ENCODE data around the gene FKBP1A. TPM values are rescaled to one million over a fixed set of nuclear protein-coding genes. Genes with fewer than 3 reads are reported as not detected.

The FKBP1A gene
- total RNA-seq, 1 donor from 2014 or later: 952 TPM

GRCh38 chr20:1327827-1328679, 64.8 kb downstream of the FKBP1A start:
- peaks cover 9% of the 10 kb centered on the region for H3K27me3 Mint-ChIP-seq (ENCODE audit: unreplicated experiment)
- TF ChIP-seq, protein P1, sequence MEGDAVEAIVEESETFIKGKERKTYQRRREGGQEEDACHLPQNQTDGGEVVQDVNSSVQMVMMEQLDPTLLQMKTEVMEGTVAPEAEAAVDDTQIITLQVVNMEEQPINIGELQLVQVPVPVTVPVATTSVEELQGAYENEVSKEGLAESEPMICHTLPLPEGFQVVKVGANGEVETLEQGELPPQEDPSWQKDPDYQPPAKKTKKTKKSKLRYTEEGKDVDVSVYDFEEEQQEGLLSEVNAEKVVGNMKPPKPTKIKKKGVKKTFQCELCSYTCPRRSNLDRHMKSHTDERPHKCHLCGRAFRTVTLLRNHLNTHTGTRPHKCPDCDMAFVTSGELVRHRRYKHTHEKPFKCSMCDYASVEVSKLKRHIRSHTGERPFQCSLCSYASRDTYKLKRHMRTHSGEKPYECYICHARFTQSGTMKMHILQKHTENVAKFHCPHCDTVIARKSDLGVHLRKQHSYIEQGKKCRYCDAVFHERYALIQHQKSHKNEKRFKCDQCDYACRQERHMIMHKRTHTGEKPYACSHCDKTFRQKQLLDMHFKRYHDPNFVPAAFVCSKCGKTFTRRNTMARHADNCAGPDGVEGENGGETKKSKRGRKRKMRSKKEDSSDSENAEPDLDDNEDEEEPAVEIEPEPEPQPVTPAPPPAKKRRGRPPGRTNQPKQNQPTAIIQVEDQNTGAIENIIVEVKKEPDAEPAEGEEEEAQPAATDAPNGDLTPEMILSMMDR (IDR thresholded peaks at IDR 0.05; ENCODE audit: unreplicated experiment): no peak
- peaks cover 32% of the 10 kb centered on the region for H3K4me1 Mint-ChIP-seq (ENCODE audit: unreplicated experiment)
- no peak for DNase-seq (ENCODE audit: low spot score)
- no peak overlapping the region for H3K4me3 Mint-ChIP-seq (ENCODE audit: unreplicated experiment)
- no peaks in the 10 kb centered on the region for H3K9me3 Mint-ChIP-seq (ENCODE audit: unreplicated experiment)
- H3K36me3 Mint-ChIP-seq (ENCODE audit: low read depth, unreplicated experiment): peaks cover 4% of the 10 kb centered on the region
- H3K27ac Mint-ChIP-seq (ENCODE audit: unreplicated experiment): peak overlapping the region; percentile 15

- Mint-ChIP-seq H3K27ac (ENCODE audit: unreplicated experiment) (no peak overlapping the region), H3K4me3 (ENCODE audit: unreplicated experiment) (no peak overlapping the region), H3K9me3 (ENCODE audit: unreplicated experiment) (no peaks in the 10 kb centered on the region), H3K36me3 (ENCODE audit: low read depth, unreplicated experiment) (peaks cover 4% of the 10 kb centered on the region), H3K4me1 (ENCODE audit: unreplicated experiment) (peaks cover 40% of the 10 kb centered on the region), H3K27me3 (ENCODE audit: unreplicated experiment) (peaks cover 11% of the 10 kb centered on the region)
- TF ChIP-seq, protein P1 (IDR thresholded peaks at IDR 0.05; ENCODE audit: unreplicated experiment): no peak
- DNase-seq (ENCODE audit: low spot score): no peak
Measured at GRCh38 chr20:1327241-1327653, 65.6 kb downstream of the FKBP1A start.

- peaks cover 4% of the 10 kb centered on the region for H3K36me3 Mint-ChIP-seq (ENCODE audit: low read depth, unreplicated experiment)
- H3K4me1 Mint-ChIP-seq (ENCODE audit: unreplicated experiment): peaks cover 50% of the 10 kb centered on the region
- H3K27me3 Mint-ChIP-seq (ENCODE audit: unreplicated experiment): peaks cover 13% of the 10 kb centered on the region
- no peaks in the 10 kb centered on the region for H3K9me3 Mint-ChIP-seq (ENCODE audit: unreplicated experiment)
- DNase-seq (ENCODE audit: low spot score): no peak
- TF ChIP-seq, protein P1 (IDR thresholded peaks at IDR 0.05; ENCODE audit: unreplicated experiment): no peak
- H3K27ac Mint-ChIP-seq (ENCODE audit: unreplicated experiment): no peak overlapping the region
- no peak overlapping the region for H3K4me3 Mint-ChIP-seq (ENCODE audit: unreplicated experiment)
Measured at GRCh38 chr20:1326031-1326930, 66.6 kb downstream of the FKBP1A start.

GRCh38 chr20:1325173-1326030, 67.5 kb downstream of the FKBP1A start:
- TF ChIP-seq, protein P1 (IDR thresholded peaks at IDR 0.05; ENCODE audit: unreplicated experiment): peak; percentile 21
- DNase-seq (ENCODE audit: low spot score): peak; percentile 96
- Mint-ChIP-seq H3K4me3 (ENCODE audit: unreplicated experiment) (no peak overlapping the region), H3K27me3 (ENCODE audit: unreplicated experiment) (peaks cover 11% of the 10 kb centered on the region), H3K27ac (ENCODE audit: unreplicated experiment) (no peak overlapping the region), H3K36me3 (ENCODE audit: low read depth, unreplicated experiment) (no peaks in the 10 kb centered on the region), H3K9me3 (ENCODE audit: unreplicated experiment) (no peaks in the 10 kb centered on the region), H3K4me1 (ENCODE audit: unreplicated experiment) (peaks cover 53% of the 10 kb centered on the region)
